GM12865 (cell line): ENCODE results near the gene JAKMIP1.
A peak's percentile ranks its signal among the peaks of the same experiment; 100 is the strongest.

Experiments
- DNase-seq: peaks from one replicate; pipeline ENCODE4 v3.0.0; 2010; ENCODE audit warnings: low read depth
- H3K4me3 ChIP-seq: 2 replicates; pipeline ENCODE4 v1.5.1; 2011; ENCODE audit warnings: mild to moderate bottlenecking, low read depth, low read length, control low read depth
- CTCF ChIP-seq: IDR thresholded peaks from 2 replicates; pipeline ENCODE4 v1.5.1; 2011; ENCODE audit warnings: low read length, control low read depth, low read depth, inconsistent platforms; ENCODE audit not compliant: insufficient read depth; ENCODE audit errors: missing control alignments

Gene JAKMIP1

GRCh38 chr4:6104541-6105130 lies 95.7 kb downstream of the JAKMIP1 start:
- no peak overlapping the region for H3K4me3 ChIP-seq
- TF ChIP-seq CTCF, result no peak
- no peak for DNase-seq

DNA sequence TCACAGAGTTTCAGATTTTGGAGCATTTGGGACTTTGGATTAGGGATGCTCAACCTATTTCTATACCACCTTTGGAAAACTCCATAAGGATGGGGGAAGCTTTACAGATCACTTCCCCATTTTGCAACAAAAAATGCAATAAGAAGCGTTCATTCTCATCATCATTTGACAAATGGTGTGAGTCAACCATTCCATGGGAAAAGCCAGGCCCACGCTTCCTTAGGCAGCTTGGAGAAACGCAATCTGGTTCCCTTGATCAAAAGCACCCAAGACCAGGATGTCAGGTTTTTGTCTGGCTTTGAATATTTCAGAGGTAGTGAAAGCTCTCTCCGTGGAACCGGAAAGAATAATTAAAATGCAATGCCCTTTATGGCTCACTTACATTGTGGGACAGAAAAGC lies 102.8 kb downstream of the JAKMIP1 start:
- H3K4me3 ChIP-seq, result no peak overlapping the region
- DNase-seq, result no peak
- no peak for TF ChIP-seq CTCF

GRCh38 chr4:6095897-6096296 lies 104.5 kb downstream of the JAKMIP1 start:
- no peak overlapping the region for H3K4me3 ChIP-seq
- DNase-seq, result no peak
- TF ChIP-seq CTCF, result no peak

DNA sequence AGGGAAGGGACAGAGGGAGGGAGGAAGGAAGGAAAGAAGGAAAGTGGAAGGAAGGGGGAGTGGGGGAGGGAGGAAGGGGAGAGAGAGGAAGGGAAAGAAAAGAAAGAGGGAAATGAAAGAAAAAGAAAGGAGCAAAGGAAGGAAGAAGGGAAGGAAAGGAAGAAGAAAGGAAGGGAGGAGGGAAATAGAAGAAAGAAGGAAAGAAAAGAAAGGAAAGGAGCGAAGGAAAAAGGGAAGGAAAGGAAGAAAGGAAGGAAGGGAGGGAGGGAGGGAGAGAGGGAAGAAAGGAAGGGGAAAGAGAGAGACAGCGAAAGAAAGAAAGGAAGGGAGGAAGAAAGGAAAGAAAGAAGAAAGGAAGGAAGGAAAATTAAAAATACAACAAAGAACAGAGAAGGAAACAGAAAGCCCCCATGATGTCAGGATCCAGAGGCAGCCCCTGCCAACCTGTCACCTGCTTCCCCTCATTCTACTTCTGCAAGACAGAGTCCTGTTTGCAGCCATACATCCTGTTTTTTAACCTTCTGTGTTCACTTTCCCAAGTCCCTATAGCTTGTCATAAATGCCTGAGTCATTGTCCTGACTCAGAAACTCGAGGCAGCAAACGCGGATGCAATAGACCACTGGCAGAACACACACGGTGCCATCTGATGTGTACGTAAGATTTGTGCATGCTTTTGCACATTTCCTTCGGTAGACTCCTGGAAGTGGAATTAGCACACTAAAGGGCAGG lies 105.2 kb downstream of the JAKMIP1 start:
- no peak for TF ChIP-seq CTCF
- H3K4me3 ChIP-seq, result no peak overlapping the region
- DNase-seq, result no peak

- no peak overlapping the region for H3K4me3 ChIP-seq
- DNase-seq, result no peak
- TF ChIP-seq CTCF, result no peak
Observed at GRCh38 chr4:6093671-6094070, 106.7 kb downstream of the JAKMIP1 start.

GRCh38 chr4:6092971-6093370 lies 107.4 kb downstream of the JAKMIP1 start:
- H3K4me3 ChIP-seq, result no peak overlapping the region
- no peak for TF ChIP-seq CTCF
- DNase-seq, result peak; percentile 32

DNA sequence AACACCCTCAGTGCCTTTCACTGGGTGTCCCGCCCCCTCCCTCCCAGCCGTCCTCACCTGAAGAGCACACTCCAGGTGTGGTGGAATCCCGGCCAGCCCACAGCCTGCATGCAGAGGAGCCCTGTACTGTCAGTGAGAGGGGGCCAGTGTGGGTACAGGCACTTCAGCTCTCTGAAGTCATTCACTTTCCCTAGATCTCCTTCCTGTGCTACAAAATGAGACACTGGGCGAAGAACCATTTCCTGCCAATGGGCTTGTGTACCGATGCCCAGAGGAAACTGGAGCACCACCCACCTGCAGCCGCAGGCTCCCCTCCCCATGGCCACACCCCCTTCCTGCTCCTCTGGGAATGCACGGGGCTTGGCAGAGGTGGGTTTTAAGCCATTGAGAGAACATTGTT lies 108.2 kb downstream of the JAKMIP1 start:
- TF ChIP-seq CTCF, result no peak
- H3K4me3 ChIP-seq, result no peak overlapping the region
- DNase-seq, result peak; percentile 12
